NAMALWA (cell line): Measurements from ENCODE around the gene LDLRAP1.
A peak's percentile ranks its signal among the peaks of the same experiment; 100 is the strongest.

ENCODE experiments used
- DNase-seq: peaks from one replicate; pipeline ENCODE4 v3.0.0-alpha.2; 2015; ENCODE audit warnings: low spot score

LDLRAP1 gene

GRCh38 chr1:25524568-25525360 is 18.6 kb upstream of the LDLRAP1 start:
- DNase-seq = no peak

GRCh38 chr1:25525361-25525688 is 18.1 kb upstream of the LDLRAP1 start:
- DNase-seq = no peak

- no peak for DNase-seq
These were observed 16.7 kb upstream of the LDLRAP1 start for GRCh38 chr1:25526753-25527152.

- DNase-seq = no peak
These were observed 16.1 kb upstream of the LDLRAP1 start for GRCh38 chr1:25527226-25527846.

- DNase-seq = no peak
These were observed 15.3 kb upstream of the LDLRAP1 start for GRCh38 chr1:25527946-25528595.

GRCh38 chr1:25528881-25529517 is 14.4 kb upstream of the LDLRAP1 start:
- no peak for DNase-seq

- peak; percentile 30 for DNase-seq
These were observed 13.8 kb upstream of the LDLRAP1 start for GRCh38 chr1:25529518-25530185.

- no peak for DNase-seq
These were observed 13.0 kb upstream of the LDLRAP1 start for GRCh38 chr1:25530186-25531081.

- DNase-seq = no peak
These were observed 12.3 kb upstream of the LDLRAP1 start for GRCh38 chr1:25531082-25531461.

GRCh38 chr1:25532970-25533369 is 10.4 kb upstream of the LDLRAP1 start:
- DNase-seq = no peak

- no peak for DNase-seq
These were observed 9.5 kb upstream of the LDLRAP1 start for GRCh38 chr1:25533775-25534409.

GRCh38 chr1:25534410-25534788 is 9.0 kb upstream of the LDLRAP1 start:
- DNase-seq = no peak

GRCh38 chr1:25536124-25536523 is 7.3 kb upstream of the LDLRAP1 start:
- DNase-seq = no peak

GRCh38 chr1:25537153-25537831 is 6.1 kb upstream of the LDLRAP1 start:
- no peak for DNase-seq

- no peak for DNase-seq
These were observed 5.1 kb upstream of the LDLRAP1 start for GRCh38 chr1:25538191-25538767.

GRCh38 chr1:25540750-25541342 is 2.6 kb upstream of the LDLRAP1 start:
- DNase-seq = no peak

- DNase-seq = no peak
These were observed 2.0 kb upstream of the LDLRAP1 start for GRCh38 chr1:25541425-25541824.

- DNase-seq = no peak
These were observed 1.3 kb upstream of the LDLRAP1 start for GRCh38 chr1:25541889-25542658.

GRCh38 chr1:25543005-25543424 is 391 bp upstream of the LDLRAP1 start:
- no peak for DNase-seq
